ENCODE results near the gene TMEM14B. TPM values are rescaled to one million over a fixed set of nuclear protein-coding genes. Genes with fewer than 3 reads are reported as not detected.

The TMEM14B gene
- total RNA-seq, 1 donor from 2014 or later: 86.1 TPM

Other genes starting within 250 kb of the TMEM14B start
- gene GCNT2, start 226.5 kb upstream of the TMEM14B start, total RNA-seq: 5.8 and 6.4 TPM in 2 replicates
- 1.5 and 2.0 TPM in 2 replicates for gene C6orf52, start 53.2 kb upstream of the TMEM14B start, total RNA-seq
- 16.7 and 18.1 TPM in 2 replicates for gene PAK1IP1, start 52.8 kb upstream of the TMEM14B start, total RNA-seq
- 55.5 and 56.4 TPM in 2 replicates for gene TMEM14C, start 24.7 kb upstream of the TMEM14B start, total RNA-seq
- gene MAK, start 90.7 kb downstream of the TMEM14B start, total RNA-seq: 0.17 TPM in 2 replicates
- not detected in 2 replicates for gene GCM2, start 134.2 kb downstream of the TMEM14B start, total RNA-seq
- gene SYCP2L, start 139.2 kb downstream of the TMEM14B start, total RNA-seq: 0.10 TPM in 1 of 2 replicates, not detected in the other

All from T-helper 1 cell treated with Interleukin-12 subunit alpha and Interleukin-12 subunit beta and Interleukin-4 antibody, amounts not matched to agents 30 ng/mL and 1 ng/mL, for 36 hours (primary cell).